HepG2 (cell line): ENCODE results near the gene TOMM22. TPM values are rescaled to one million over a fixed set of nuclear protein-coding genes. Genes with fewer than 3 reads are reported as not detected.
A peak's percentile ranks its signal among the peaks of the same experiment; 100 is the strongest.

Source experiments
- FOSL1 ChIP-seq: sonication (generic); formaldehyde crosslinking; IDR thresholded peaks from 2 replicates; pipeline ENCODE4 v1.9.0; 2021; ENCODE audit warnings: missing genetic modification reagents, borderline replicate concordance
- IRX3 ChIP-seq: sonication (generic); formaldehyde crosslinking; IDR thresholded peaks from 2 replicates; pipeline ENCODE4 v1.8.1; 2023; ENCODE audit warnings: mild to moderate bottlenecking, low read depth, missing genetic modification reagents, borderline replicate concordance
- MYC ChIP-seq: sonication (generic); formaldehyde crosslinking; IDR thresholded peaks from 2 replicates; pipeline ENCODE4 v1.9.0; 2021; ENCODE audit warnings: missing genetic modification reagents, borderline replicate concordance
- NR2F6 ChIP-seq, 2 experiments: IDR thresholded peaks; 2 replicates each; pipeline ENCODE4 v1.6.1; 2016; ENCODE audit warnings: antibody characterized with exemption in 1 of 2, mild to moderate bottlenecking in 1 of 2
- ONECUT2 ChIP-seq: sonication (generic); formaldehyde crosslinking; IDR thresholded peaks from 2 replicates; pipeline ENCODE4 v1.4.0; 2020; ENCODE audit warnings: missing genetic modification reagents
- PITX1 ChIP-seq: sonication (generic); formaldehyde crosslinking; IDR thresholded peaks from 2 replicates; pipeline ENCODE4 v1.5.1; 2020; ENCODE audit warnings: mild to moderate bottlenecking, missing genetic modification reagents
- POLR2AphosphoS5 ChIP-seq: IDR thresholded peaks from 2 replicates; pipeline ENCODE4 v1.6.1; 2012; ENCODE audit warnings: low read depth, low read length
- PPARG ChIP-seq: conservative IDR thresholded peaks from 2 replicates; pipeline ENCODE4 v1.6.1; 2016; ENCODE audit warnings: missing biosample characterization, missing genetic modification reagents
- RELA ChIP-seq: sonication (generic); formaldehyde crosslinking; IDR thresholded peaks from 2 replicates; pipeline ENCODE4 v1.4.0; 2020; ENCODE audit warnings: missing genetic modification reagents
- RFX5 ChIP-seq: IDR thresholded peaks from 2 replicates; pipeline ENCODE4 v1.6.1; 2011; ENCODE audit warnings: low read depth, low read length, improper control_type of control experiment
- ZFP1 ChIP-seq: IDR thresholded peaks from 2 replicates; pipeline ENCODE4 v1.6.1; 2016
- ZNF337 ChIP-seq: sonication (generic); formaldehyde crosslinking; IDR thresholded peaks from 2 replicates; pipeline ENCODE4 v1.5.1; 2020; ENCODE audit warnings: missing genetic modification reagents, low read depth, mild to moderate bottlenecking, borderline replicate concordance
- ZNF674 ChIP-seq: sonication (generic); formaldehyde crosslinking; IDR thresholded peaks from 2 replicates; pipeline ENCODE4 v1.5.0; 2020; ENCODE audit warnings: low read depth, mild to moderate bottlenecking, missing genetic modification reagents
- ZNF737 ChIP-seq: sonication (generic); formaldehyde crosslinking; IDR thresholded peaks from 2 replicates; pipeline ENCODE4 v1.5.0; 2020; ENCODE audit warnings: missing genetic modification reagents, mild to moderate bottlenecking, borderline replicate concordance
- polyA plus RNA-seq, 8 experiments: library from polyadenylated mRNA; depleted of rRNA in 3 of 8; stranded (reverse) in 7 of 8; unstranded in 1 of 8; fragments of >200 nt; fragmentation: Illumina TruSeq in 4 of 8; extraction: Trizol in 4 of 8; gene quantifications; 2 replicates each; pipeline versions ENCODE4 v1.2.1 to v1.2.3, GENCODE V29; 2011 to 2016; ENCODE audit warnings: low read depth in 4 of 8, missing spikeins in 1 of 8, mixed read lengths in 1 of 8; ENCODE audit not compliant: insufficient read depth in 1 of 8
- total RNA-seq, 5 experiments: library from RNA; depleted of rRNA; stranded (reverse); fragments of >200 nt; fragmentation: Illumina TruSeq; extraction: Trizol; gene quantifications; 2 replicates each; pipeline ENCODE4 v1.2.3, GENCODE V29; 2016; ENCODE audit warnings: low read depth in 1 of 5
- TF ChIP-seq, protein P1 (sequence below): IDR thresholded peaks from 2 replicates; pipeline ENCODE4 v1.6.1; 2012; ENCODE audit warnings: low read length, improper control_type of control experiment
- TF ChIP-seq, protein P2 (sequence below): IDR thresholded peaks from 2 replicates; pipeline ENCODE4 v1.6.1; 2016; ENCODE audit warnings: missing compliant biosample characterization, missing genetic modification reagents, borderline replicate concordance
- TF ChIP-seq, protein P3 (sequence below): sonication (generic); formaldehyde crosslinking; IDR thresholded peaks from 2 replicates; pipeline ENCODE4 v1.4.0; 2020; ENCODE audit warnings: missing genetic modification reagents
- TF ChIP-seq, protein P4 (sequence below): sonication (generic); formaldehyde crosslinking; IDR thresholded peaks from 2 replicates; pipeline ENCODE4 v1.5.1; 2020; ENCODE audit warnings: missing genetic modification reagents, mild to moderate bottlenecking, borderline replicate concordance

The TOMM22 gene
- total and polyA plus RNA-seq, 2 of the 13 experiments (the other 11 are each of a cell fraction or from before 2014, with no cell fraction given) = 46.9 to 118 TPM

DNA sequence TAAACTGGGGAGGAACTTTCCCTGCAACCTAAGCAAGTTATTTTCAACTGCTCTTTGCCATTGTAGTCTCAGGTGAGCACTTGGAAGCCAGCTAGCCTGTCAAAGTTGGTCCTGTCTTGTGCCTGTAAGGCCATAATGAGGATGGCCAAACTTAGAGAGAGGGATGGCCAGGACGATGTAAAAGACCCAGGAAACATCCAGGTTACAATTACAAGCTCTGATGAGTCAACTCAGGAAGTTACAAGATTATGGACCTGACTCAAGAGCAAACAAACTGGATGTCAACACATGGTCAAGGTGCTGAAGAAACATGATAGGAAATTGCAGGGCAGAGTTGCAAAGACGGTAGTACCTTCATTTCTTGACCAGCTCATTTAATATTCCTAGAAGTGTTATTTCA is 25.6 kb downstream of the TOMM22 start (continued):
- TF ChIP-seq, protein P1, sequence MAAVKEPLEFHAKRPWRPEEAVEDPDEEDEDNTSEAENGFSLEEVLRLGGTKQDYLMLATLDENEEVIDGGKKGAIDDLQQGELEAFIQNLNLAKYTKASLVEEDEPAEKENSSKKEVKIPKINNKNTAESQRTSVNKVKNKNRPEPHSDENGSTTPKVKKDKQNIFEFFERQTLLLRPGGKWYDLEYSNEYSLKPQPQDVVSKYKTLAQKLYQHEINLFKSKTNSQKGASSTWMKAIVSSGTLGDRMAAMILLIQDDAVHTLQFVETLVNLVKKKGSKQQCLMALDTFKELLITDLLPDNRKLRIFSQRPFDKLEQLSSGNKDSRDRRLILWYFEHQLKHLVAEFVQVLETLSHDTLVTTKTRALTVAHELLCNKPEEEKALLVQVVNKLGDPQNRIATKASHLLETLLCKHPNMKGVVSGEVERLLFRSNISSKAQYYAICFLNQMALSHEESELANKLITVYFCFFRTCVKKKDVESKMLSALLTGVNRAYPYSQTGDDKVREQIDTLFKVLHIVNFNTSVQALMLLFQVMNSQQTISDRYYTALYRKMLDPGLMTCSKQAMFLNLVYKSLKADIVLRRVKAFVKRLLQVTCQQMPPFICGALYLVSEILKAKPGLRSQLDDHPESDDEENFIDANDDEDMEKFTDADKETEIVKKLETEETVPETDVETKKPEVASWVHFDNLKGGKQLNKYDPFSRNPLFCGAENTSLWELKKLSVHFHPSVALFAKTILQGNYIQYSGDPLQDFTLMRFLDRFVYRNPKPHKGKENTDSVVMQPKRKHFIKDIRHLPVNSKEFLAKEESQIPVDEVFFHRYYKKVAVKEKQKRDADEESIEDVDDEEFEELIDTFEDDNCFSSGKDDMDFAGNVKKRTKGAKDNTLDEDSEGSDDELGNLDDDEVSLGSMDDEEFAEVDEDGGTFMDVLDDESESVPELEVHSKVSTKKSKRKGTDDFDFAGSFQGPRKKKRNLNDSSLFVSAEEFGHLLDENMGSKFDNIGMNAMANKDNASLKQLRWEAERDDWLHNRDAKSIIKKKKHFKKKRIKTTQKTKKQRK = no peak
- TF ChIP-seq ZFP1 (CRISPR knock-in tag) = no peak
- TF ChIP-seq, protein P2, sequence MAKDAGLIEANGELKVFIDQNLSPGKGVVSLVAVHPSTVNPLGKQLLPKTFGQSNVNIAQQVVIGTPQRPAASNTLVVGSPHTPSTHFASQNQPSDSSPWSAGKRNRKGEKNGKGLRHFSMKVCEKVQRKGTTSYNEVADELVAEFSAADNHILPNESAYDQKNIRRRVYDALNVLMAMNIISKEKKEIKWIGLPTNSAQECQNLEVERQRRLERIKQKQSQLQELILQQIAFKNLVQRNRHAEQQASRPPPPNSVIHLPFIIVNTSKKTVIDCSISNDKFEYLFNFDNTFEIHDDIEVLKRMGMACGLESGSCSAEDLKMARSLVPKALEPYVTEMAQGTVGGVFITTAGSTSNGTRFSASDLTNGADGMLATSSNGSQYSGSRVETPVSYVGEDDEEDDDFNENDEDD = peak; percentile 21; the same call in 1 of the 2 replicates
- TF ChIP-seq ZNF674 (CRISPR knock-in tag) = no peak
- TF ChIP-seq PPARG (CRISPR knock-in tag) = no peak
- TF ChIP-seq NR2F6 (IDR thresholded peaks at IDR 0.05) = no peak
- TF ChIP-seq NR2F6 (CRISPR knock-in tag; IDR thresholded peaks at IDR 0.05) = 0 out of 2 replicates have a peak, but pooled peaks have one; percentile 28
- peak; percentile 77; the same call in 1 of the 2 replicates for TF ChIP-seq FOSL1 (CRISPR knock-in tag)
- TF ChIP-seq, protein P3, sequence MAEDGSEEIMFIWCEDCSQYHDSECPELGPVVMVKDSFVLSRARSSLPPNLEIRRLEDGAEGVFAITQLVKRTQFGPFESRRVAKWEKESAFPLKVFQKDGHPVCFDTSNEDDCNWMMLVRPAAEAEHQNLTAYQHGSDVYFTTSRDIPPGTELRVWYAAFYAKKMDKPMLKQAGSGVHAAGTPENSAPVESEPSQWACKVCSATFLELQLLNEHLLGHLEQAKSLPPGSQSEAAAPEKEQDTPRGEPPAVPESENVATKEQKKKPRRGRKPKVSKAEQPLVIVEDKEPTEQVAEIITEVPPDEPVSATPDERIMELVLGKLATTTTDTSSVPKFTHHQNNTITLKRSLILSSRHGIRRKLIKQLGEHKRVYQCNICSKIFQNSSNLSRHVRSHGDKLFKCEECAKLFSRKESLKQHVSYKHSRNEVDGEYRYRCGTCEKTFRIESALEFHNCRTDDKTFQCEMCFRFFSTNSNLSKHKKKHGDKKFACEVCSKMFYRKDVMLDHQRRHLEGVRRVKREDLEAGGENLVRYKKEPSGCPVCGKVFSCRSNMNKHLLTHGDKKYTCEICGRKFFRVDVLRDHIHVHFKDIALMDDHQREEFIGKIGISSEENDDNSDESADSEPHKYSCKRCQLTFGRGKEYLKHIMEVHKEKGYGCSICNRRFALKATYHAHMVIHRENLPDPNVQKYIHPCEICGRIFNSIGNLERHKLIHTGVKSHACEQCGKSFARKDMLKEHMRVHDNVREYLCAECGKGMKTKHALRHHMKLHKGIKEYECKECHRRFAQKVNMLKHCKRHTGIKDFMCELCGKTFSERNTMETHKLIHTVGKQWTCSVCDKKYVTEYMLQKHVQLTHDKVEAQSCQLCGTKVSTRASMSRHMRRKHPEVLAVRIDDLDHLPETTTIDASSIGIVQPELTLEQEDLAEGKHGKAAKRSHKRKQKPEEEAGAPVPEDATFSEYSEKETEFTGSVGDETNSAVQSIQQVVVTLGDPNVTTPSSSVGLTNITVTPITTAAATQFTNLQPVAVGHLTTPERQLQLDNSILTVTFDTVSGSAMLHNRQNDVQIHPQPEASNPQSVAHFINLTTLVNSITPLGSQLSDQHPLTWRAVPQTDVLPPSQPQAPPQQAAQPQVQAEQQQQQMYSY (CRISPR knock-in tag) = no peak
- no peak for TF ChIP-seq ZNF337 (CRISPR knock-in tag)
- TF ChIP-seq ONECUT2 (CRISPR knock-in tag) = no peak
- no peak for TF ChIP-seq RFX5
- TF ChIP-seq, protein P4, sequence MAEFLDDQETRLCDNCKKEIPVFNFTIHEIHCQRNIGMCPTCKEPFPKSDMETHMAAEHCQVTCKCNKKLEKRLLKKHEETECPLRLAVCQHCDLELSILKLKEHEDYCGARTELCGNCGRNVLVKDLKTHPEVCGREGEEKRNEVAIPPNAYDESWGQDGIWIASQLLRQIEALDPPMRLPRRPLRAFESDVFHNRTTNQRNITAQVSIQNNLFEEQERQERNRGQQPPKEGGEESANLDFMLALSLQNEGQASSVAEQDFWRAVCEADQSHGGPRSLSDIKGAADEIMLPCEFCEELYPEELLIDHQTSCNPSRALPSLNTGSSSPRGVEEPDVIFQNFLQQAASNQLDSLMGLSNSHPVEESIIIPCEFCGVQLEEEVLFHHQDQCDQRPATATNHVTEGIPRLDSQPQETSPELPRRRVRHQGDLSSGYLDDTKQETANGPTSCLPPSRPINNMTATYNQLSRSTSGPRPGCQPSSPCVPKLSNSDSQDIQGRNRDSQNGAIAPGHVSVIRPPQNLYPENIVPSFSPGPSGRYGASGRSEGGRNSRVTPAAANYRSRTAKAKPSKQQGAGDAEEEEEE (CRISPR knock-in tag) = no peak
- TF ChIP-seq ZNF737 = no peak
- no peak for TF ChIP-seq PITX1 (CRISPR knock-in tag)
- no peak for TF ChIP-seq MYC
- TF ChIP-seq IRX3 (CRISPR knock-in tag) = no peak
- no peak for TF ChIP-seq RELA (CRISPR knock-in tag)
- no peak for TF ChIP-seq POLR2AphosphoS5
